ENCODE data around the gene TTC3.

- TF ChIP-seq CTCF (IDR thresholded peaks at IDR 0.05) = no peak
- no peak for TF ChIP-seq POLR2A (IDR thresholded peaks at IDR 0.05)
Observed at GRCh38 chr21:37243961-37244360, 170.9 kb downstream of the TTC3 start.

Data from right lobe of liver (tissue), 4 donors.